ENCODE measurements around the gene PDE4D. TPM values are rescaled to one million over a fixed set of nuclear protein-coding genes. Genes with fewer than 3 reads are reported as not detected.
A peak's percentile ranks its signal among the peaks of the same experiment; 100 is the strongest.

The PDE4D gene
- total RNA-seq, 4 donors from 2014 or later, result 15.9 to 66.3 (median 48.7) TPM

DNA sequence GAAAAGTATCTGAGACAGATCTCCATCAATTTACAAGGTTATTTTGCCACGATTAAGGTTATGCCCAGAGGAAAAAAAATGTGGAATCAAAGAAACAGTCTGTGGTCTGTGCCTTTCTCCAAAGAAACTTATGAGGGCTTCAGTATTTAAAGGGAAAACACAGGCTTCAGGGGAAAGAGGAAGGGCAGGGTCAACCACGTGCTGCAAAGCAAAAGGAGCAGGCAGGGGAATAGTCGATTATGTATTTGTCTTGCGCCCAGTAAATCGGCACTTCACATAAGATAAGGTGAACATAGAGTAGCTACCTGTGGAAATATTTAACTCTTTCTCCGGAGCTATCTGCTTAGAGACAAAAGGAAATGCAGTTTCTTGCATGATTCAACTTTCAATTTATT lies 967.0 kb downstream of the PDE4D start:
- Histone ChIP-seq H3K27ac (peak overlapping the region in 1 of 4 donors; percentile 50), H3K36me3 (no peaks in the 10 kb centered on the region), H3K27me3 (no peaks in the 10 kb centered on the region), H3K4me1 (peaks cover 0 to 30% (median 0%) of the 10 kb centered on the region in 4 donors), H3K9me3 (no peaks in the 10 kb centered on the region), H3K4me3 (no peak overlapping the region)
- TF ChIP-seq CTCF (IDR thresholded peaks at IDR 0.05) (no peak), POLR2A (IDR thresholded peaks at IDR 0.05) (no peak), EP300 (IDR thresholded peaks at IDR 0.05) (no peak)
- WGBS, 2 donors, result 20 to 22% methylated on average over 6 of the region's 6 CpGs
- no peak for DNase-seq (ENCODE audit: low spot score in 2 of 2)

- Histone ChIP-seq H3K4me1 (peaks cover 0 to 36% (median 0%) of the 10 kb centered on the region in 4 donors), H3K27ac (peak overlapping the region in 2 of 4 donors; percentile 28 to 50), H3K4me3 (no peak overlapping the region), H3K36me3 (no peaks in the 10 kb centered on the region), H3K27me3 (no peaks in the 10 kb centered on the region), H3K9me3 (no peaks in the 10 kb centered on the region)
- WGBS, 2 donors, result 53 to 57% methylated on average over 5 of the region's 5 CpGs
- no peak for TF ChIP-seq POLR2A (IDR thresholded peaks at IDR 0.05)
- TF ChIP-seq EP300 (IDR thresholded peaks at IDR 0.05), result peak in 1 of 2 donors; percentile 28
- DNase-seq (ENCODE audit: low spot score in 2 of 2), result no peak
Measured at GRCh38 chr5:58925627-58926540, 967.6 kb downstream of the PDE4D start.

GRCh38 chr5:58924306-58924705 lies 969.2 kb downstream of the PDE4D start:
- no peaks in the 10 kb centered on the region for H3K27me3 ChIP-seq
- peaks cover 0 to 41% (median 0%) of the 10 kb centered on the region in 4 donors for H3K4me1 ChIP-seq
- 66 to 68% methylated on average over 5 of the region's 5 CpGs for WGBS, 2 donors
- no peaks in the 10 kb centered on the region for H3K9me3 ChIP-seq
- no peaks in the 10 kb centered on the region for H3K36me3 ChIP-seq
- H3K27ac ChIP-seq, result no peak overlapping the region
- no peak overlapping the region for H3K4me3 ChIP-seq
- DNase-seq (ENCODE audit: low spot score in 2 of 2), result no peak
- no peak for TF ChIP-seq EP300 (IDR thresholded peaks at IDR 0.05)
- TF ChIP-seq POLR2A (IDR thresholded peaks at IDR 0.05), result no peak
- no peak for TF ChIP-seq CTCF (IDR thresholded peaks at IDR 0.05)

GRCh38 chr5:58923355-58923754 lies 970.2 kb downstream of the PDE4D start:
- Histone ChIP-seq H3K4me3 (no peak overlapping the region), H3K27me3 (no peaks in the 10 kb centered on the region), H3K27ac (peak overlapping the region in 3 of 4 donors; percentile 48 to 70 (median 54)), H3K36me3 (no peaks in the 10 kb centered on the region), H3K4me1 (peaks cover 0 to 41% (median 0%) of the 10 kb centered on the region in 4 donors), H3K9me3 (no peaks in the 10 kb centered on the region)
- 86 to 90% methylated on average over 2 of the region's 2 CpGs for WGBS, 2 donors
- no peak for DNase-seq (ENCODE audit: low spot score in 2 of 2)
- TF ChIP-seq POLR2A (IDR thresholded peaks at IDR 0.05) (no peak), EP300 (IDR thresholded peaks at IDR 0.05) (no peak), CTCF (IDR thresholded peaks at IDR 0.05) (no peak)

- 50 to 54% methylated on average over 15 of the region's 15 CpGs for WGBS, 2 donors
- Histone ChIP-seq H3K4me3 (no peak overlapping the region), H3K27me3 (no peaks in the 10 kb centered on the region), H3K4me1 (peaks cover 0 to 41% (median 0%) of the 10 kb centered on the region in 4 donors), H3K27ac (peak overlapping the region; percentile 30 to 70 (median 44)), H3K9me3 (no peaks in the 10 kb centered on the region), H3K36me3 (no peaks in the 10 kb centered on the region)
- DNase-seq (ENCODE audit: low spot score in 2 of 2), result peak; percentile 23 to 36
- TF ChIP-seq CTCF (IDR thresholded peaks at IDR 0.05), result no peak
- TF ChIP-seq EP300 (IDR thresholded peaks at IDR 0.05), result peak in 1 of 2 donors; percentile 43
- no peak for TF ChIP-seq POLR2A (IDR thresholded peaks at IDR 0.05)
Measured at GRCh38 chr5:58922461-58923171, 970.9 kb downstream of the PDE4D start.

All from tibial nerve (tissue), 4 donors.